GM18511 (cell line): ENCODE measurements around the gene RUNDC3A.

Experiments
- ATAC-seq: cut with Tn5 transposase; IDR thresholded peaks from one replicate; pipeline ENCODE4 v1.9.1; 2021; ENCODE audit warnings: mild to moderate bottlenecking, moderate library complexity; ENCODE audit not compliant: unreplicated experiment

RUNDC3A gene

GRCh38 chr17:44308320-44308818 lies at the start of gene RUNDC3A:
RUNDC3A (plus strand) TSS chr17:44308601; CDS start chr17:44308833, 232 bp downstream.
- no peak for ATAC-seq

- ATAC-seq: no peak
Observed at GRCh38 chr17:44258811-44259351, 49.5 kb upstream of the RUNDC3A start.

GRCh38 chr17:44260296-44260695 lies 48.1 kb upstream of the RUNDC3A start:
- ATAC-seq: no peak

GRCh38 chr17:44262654-44263225 lies 45.7 kb upstream of the RUNDC3A start:
- ATAC-seq: no peak

GRCh38 chr17:44263345-44263902 lies 45.0 kb upstream of the RUNDC3A start:
- ATAC-seq: no peak

- ATAC-seq: no peak
Observed at GRCh38 chr17:44266402-44267164, 41.8 kb upstream of the RUNDC3A start.

- no peak for ATAC-seq
Observed at GRCh38 chr17:44267165-44267455, 41.3 kb upstream of the RUNDC3A start.

GRCh38 chr17:44267818-44268490 lies 40.4 kb upstream of the RUNDC3A start, which contains the start of gene SLC4A1:
SLC4A1 (minus strand) TSS chr17:44268135; CDS start chr17:44262866, 5,269 bp downstream.
- ATAC-seq: no peak

GRCh38 chr17:44268709-44269534 lies 39.5 kb upstream of the RUNDC3A start:
- no peak for ATAC-seq

- no peak for ATAC-seq
Observed at GRCh38 chr17:44269535-44270240, 38.7 kb upstream of the RUNDC3A start.

- ATAC-seq: no peak
Observed at GRCh38 chr17:44272321-44272951, 36.0 kb upstream of the RUNDC3A start.

- ATAC-seq: no peak
Observed at GRCh38 chr17:44272954-44273353, 35.4 kb upstream of the RUNDC3A start.

- ATAC-seq: no peak
Observed at GRCh38 chr17:44273607-44274006, 34.8 kb upstream of the RUNDC3A start.

- ATAC-seq: no peak
Observed at GRCh38 chr17:44277976-44278375, 30.4 kb upstream of the RUNDC3A start.

GRCh38 chr17:44279346-44279665 lies 29.1 kb upstream of the RUNDC3A start:
- no peak for ATAC-seq

- peak; percentile 83 for ATAC-seq
Observed at GRCh38 chr17:44279666-44280391, 28.6 kb upstream of the RUNDC3A start.

GRCh38 chr17:44280392-44280937 lies 27.9 kb upstream of the RUNDC3A start:
- no peak for ATAC-seq

GRCh38 chr17:44281570-44281969 lies 26.8 kb upstream of the RUNDC3A start:
- ATAC-seq: no peak

GRCh38 chr17:44282264-44282663 lies 26.1 kb upstream of the RUNDC3A start:
- ATAC-seq: no peak
